Ecto neural progenitor cell (in vitro differentiated cells): ENCODE results near the gene EDNRB.
"Not testable (repeated sequence)": the region's sequence is repeated elsewhere in the genome, so short reads cannot be mapped to it uniquely, and the experiment has no call there.

Experiments used
- DNase-seq: peaks from one replicate; pipeline ENCODE4 v3.0.0-alpha.2; 2018; ENCODE audit warnings: low spot score

Gene EDNRB

DNA sequence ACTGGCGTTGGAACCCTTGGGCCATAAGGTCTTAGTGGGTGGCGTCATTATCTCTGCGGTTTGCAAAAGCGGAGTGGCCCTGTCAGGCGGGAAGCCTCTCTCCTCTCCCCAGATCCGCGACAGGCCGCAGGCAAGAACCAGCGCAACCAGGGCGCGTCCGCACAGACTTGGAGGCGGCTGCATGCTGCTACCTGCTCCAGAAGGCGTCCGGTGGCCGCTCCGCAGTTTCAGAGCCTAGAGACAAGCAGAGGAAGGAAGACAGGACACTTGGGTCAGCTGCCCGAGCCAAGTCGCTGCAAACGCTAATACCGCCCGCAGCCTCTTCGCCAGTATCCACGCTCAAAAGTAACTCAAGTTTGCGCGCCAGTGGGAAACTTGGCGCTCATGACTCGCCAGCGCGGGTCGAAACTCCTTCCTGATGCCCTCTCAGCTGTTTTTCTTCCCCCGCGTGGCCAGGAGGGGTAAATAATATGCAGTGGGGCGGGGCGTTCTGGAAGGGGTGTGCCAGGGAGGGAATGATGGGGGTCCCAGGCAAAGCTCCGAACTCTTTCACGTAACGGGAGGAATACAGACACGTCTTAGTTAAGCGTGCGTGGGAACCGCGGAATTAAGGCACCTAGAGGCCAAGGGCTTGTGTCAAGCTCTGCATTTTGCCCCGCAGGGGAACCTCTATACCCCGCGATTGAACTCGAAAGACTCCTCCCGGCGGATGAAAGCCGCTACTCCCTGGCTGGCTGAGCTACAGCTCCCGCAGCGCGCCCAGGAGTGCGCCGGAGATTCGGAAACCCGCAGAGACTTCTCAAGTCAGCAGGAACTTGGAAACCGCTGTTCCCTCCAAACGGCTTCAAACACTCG lies at the start of gene EDNRB:
EDNRB (minus strand) TSS at position 441 of the 855 bp plus-strand sequence; CDS start at position 183, 258 bp downstream.
- DNase-seq = peak; percentile 72

DNA sequence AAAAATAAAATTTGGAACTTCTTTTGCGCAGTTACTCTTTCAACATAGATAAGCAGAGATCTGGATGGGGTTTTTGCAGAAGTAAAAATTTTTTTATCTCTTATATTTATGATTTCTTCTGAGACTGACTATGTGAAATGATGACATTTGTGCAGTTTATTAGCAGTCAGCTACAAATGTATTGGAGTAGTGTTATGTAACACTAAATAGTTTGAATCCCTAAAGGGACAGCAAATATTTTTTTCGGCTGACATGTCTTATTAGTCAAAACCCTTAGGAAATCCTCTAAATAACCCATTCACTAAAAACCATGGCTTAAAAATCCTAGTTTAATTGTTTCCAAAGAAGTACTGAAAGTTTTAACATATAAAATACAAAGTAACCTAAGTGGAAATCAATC lies 48.0 kb upstream of the EDNRB start:
- no peak for DNase-seq

DNA sequence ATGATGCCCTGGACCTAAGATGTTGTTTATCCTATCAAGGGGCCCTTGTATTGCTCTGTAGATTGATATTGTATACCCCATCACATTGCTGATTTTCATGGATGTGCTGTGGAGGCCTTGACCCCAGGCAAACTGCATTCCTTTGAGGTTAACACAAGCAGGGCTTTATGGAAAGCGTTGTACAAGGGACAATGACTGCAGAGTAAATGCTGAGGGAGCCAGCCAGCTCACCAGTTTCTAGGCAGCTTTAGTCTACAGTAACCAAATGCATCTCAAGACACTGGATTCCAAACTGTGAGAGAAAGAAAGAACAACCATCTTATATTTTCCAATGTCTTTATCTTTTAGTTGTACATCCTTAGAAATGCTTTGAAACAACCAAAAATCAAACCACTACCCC lies 34.1 kb upstream of the EDNRB start:
- DNase-seq = no peak

DNA sequence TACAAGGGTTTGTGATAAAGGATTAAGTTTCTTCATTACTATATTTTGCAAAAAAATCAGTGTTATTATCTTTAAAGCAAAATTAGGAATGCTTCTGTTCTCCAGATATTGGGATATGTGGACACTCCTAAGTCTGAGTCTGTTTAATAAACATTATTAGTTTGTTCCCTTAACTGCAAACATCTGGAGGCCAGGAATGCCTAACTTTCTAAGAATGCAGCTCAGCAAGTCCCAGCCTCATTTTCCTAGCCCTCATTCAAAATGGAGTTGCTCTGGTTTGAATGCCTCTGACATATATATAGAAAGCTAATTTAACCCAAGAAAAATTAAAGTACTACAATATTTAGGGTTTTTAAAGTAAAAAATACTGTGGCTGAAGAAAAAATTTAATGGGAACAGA lies 33.6 kb upstream of the EDNRB start:
- DNase-seq = no peak

DNA sequence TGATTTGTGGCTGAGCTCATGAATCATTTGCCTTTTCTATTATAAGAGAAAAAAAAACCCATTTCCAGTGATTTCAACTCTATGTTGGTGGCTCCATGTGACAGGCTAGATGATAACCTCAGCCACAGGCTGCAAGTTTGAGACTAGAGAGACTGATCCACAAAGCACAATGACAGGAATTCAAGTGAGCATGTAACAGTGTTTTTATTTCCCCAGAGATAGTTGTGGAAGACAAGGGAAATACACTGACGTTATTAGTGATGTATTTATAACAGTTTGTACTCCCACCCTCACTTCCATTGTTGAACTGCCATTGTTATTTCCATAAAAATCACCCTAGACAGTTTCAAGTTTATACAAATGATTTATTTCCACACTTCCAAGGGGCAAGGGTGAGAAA lies 27.9 kb upstream of the EDNRB start:
- DNase-seq = no peak

DNA sequence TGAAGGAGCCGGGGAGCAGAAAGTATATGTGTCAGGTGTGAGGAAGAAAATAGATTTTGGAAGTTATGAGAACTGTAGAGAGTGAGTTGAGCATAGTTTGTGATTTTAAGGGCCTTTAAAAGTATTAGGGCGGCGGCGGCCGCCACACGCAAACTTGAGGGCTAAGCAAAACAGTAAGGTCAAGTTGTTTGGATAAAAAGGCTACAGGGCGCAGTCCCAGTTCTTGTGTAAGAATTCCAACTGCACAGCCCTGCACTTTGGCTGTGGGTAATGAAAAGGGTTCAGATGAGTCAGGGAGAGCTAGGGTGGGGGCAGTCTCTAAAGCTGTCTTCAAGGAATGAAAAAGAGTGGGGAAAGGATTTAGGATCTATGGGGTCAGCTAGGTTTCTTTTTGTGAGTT lies 16.4 kb upstream of the EDNRB start:
- not testable (repeated sequence) for DNase-seq

DNA sequence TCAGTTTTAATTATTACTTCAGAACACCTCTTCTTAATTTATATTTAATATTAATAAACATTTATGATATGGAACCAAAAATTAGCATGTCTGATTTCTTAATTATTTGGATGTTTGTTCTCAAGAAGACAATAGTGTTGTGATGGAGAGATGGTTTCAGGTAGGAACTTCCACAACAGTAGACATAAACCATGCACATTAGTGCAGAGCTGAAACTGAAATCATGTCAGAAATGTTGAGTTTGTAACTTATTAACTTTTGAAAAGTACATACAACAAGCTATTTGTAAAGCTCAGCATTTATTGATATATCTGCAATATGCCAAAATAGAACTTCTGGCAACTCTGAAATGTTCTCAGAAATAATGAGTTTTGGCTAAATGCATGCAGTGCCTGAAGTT lies 11.8 kb upstream of the EDNRB start:
- DNase-seq = no peak

DNA sequence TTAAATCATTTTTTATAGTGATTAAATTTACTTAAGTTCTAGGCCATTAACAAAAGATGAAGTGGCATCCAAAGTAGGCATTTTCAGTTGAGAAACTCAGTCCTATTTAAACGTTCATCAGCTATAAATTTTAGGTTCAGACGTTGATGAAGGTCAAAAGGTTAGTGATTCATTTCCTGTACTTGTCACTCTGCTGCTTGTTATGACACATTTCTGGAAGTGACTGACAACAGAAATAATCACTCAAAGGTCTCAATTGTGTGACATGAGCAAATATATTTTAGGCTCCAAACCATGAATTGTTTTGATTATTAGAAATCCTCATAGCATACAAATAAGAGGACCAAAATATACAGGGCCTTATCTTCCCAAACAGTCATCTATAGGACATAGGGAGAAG lies 10.3 kb upstream of the EDNRB start:
- DNase-seq = no peak

DNA sequence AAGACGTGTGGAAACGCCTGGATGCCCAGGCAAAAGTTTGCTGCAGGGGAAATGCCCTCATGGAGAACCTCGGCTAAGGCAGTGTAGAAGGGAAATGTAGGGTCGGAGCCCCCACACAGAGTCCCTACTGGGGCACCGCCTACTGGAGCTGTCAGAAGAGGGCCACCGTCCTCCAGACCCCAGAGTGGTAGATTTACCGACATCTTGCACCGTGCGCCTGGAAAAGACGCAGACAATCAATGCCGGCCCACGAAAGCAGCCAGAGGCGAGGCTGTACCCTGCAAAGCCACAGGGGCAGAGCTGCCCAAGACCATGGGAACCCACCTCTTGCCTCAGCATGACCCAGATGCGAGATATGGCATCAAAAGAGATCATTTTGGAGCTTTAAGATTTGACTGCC lies 7.0 kb upstream of the EDNRB start:
- DNase-seq = no peak

DNA sequence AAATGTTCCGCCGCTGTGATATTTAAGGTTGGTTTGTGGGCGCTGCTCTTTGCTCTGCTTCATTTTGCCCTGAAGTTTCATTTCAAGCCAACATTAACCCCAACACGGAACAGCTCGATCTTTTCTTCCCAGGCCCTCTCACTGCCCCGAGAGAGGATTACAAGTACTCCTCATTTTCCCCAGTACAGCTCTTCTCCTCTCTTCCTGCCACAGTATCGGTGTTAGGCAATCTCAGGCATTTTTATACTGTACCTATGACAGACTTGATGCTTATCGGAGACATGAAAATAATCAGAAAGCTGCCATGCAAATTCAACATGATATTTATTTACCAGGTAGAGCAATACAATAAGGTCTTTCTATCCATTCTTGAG lies 1.3 kb upstream of the EDNRB start:
- DNase-seq = no peak

DNA sequence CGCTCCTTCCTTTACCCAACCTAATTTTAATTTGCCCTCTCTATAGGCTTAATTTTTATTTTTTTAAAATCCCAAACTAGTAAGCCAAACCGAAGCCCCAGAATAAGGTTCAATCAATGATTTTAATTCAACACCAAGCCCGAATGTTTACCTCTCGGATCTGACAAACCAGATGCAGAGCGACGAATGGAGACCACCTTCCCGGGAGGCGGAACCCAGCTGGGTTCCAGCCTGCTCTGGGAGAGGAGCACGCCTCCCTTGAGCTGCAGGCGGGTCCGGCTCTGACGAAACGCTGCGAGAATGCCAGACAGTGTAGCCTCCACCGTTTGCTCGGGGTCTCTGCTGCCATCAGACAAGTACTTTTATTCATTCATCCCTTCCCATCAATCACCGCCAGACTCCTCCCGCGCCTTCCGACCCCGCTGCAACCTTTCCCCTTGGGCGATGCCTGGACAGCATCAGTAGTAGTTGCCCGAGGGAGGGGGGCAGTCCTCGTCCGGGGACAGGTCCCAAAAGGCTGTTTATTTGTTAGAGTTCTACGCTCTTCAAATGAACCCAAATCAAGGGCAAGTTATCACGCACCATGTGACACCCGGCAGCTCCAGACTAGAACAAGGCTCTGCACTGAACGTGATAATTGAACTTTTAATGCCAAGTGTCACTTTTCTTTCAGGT lies 752 bp upstream of the EDNRB start:
- DNase-seq = peak; percentile 77

DNA sequence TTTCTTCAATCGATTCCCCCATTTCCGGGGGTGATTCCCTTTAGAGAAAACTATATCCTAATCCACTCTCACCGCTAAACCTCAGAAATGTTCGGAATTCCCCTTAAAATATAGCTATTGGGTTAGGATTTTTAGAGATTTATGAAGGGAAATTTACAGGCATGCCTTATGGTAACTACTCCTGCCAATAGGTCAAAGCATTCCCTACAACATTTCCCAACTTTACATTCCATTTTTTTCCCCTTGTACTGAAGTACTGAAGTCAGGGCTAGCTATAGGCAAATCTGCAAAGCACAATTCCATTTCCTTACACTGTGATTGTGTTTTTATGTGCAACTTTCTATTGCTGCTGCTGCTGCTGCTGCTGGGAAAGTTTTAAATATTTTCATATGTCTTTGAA lies 2.1 kb downstream of the EDNRB start:
- no peak for DNase-seq

DNA sequence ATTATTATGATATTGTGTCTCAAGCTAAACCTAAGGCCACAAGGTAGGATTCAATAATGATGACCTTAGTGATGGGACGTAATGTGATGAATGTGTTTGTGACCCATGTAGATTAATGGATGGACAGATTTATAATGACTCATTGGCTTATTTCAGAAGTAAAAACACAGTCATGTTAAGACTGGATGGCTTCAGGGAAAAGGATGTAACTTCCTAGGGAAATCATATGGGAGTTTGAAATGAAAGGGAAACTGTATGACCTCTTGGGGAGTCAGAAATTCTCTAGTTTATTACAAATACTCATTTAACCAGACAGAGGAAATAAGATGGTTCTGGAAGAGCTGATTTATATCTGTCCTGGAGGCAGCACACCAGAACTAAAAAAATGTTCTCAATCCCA lies 2.9 kb downstream of the EDNRB start:
- DNase-seq = no peak

DNA sequence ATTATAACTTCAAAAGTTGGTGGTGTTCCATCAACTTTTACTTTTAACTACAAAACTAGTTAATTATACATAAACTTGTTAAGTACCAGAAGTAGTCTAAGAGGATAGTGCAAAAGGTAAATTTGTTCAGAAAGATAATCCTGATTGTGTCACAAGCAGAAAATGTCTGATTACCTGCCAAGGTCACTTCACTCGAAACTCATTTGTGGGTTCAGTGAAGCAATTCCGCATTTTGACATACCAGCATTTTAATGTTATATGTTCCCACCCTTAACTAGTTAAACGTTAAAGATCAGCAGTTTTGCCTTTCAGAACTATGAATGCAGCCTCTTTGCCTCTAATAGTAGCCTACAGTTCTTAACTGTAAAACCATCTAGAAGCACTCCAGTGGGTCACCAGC lies 5.6 kb downstream of the EDNRB start:
- no peak for DNase-seq

DNA sequence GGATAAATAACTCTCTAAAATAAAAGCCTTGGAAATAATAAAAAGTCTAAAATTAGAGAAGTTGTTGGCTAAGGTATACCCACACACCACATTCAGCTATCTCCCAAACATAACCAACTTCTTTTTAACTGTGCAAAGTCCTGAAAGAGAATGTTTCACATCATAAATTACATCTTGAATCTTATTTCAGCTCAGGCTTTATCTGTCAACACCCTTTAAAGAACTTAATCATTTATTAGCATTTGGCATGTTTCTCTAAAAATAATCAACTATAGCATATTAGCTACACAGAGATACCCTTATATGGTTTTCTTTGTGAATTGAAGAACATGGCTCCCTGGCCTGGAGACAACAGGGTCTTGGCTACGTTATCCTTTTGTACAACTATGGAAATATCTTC lies 6.9 kb downstream of the EDNRB start:
- DNase-seq = no peak

DNA sequence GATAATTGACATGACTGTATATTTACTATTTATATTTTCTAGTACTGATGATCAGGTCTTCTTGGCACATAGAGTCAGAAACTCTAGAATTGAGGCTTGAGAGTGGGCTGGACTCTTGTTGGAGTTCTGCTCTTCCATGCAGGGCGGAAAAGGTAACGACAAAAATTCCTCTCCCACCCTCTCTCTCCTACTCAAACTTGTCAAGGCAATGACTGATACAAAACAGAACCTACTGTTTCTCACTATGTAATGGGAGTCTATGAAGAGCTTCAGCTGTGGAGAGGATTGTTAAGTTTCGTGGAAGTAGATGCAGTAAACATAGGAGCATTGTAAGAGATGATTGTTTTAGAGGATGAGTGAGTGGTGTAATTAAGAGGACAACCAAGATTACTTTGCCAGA lies 8.8 kb downstream of the EDNRB start:
- no peak for DNase-seq

DNA sequence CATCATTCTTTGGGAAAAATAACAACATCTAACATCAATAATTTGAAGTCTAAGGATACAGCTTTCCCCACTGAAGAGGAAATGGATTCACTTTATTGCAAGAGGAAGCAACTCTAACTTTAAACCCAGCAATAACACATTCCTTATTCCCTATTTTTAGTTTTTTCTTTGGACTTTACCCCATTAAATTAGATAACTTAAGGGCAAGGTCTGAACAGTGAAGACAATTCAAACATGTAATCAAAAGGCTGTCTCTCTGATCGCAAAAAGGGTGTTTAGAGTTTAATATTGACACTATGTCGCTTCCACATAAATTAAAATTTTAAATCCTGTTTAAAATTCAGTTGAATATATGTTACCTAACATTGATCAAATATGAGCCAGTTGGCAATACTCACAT lies 10.1 kb downstream of the EDNRB start:
- DNase-seq = no peak

DNA sequence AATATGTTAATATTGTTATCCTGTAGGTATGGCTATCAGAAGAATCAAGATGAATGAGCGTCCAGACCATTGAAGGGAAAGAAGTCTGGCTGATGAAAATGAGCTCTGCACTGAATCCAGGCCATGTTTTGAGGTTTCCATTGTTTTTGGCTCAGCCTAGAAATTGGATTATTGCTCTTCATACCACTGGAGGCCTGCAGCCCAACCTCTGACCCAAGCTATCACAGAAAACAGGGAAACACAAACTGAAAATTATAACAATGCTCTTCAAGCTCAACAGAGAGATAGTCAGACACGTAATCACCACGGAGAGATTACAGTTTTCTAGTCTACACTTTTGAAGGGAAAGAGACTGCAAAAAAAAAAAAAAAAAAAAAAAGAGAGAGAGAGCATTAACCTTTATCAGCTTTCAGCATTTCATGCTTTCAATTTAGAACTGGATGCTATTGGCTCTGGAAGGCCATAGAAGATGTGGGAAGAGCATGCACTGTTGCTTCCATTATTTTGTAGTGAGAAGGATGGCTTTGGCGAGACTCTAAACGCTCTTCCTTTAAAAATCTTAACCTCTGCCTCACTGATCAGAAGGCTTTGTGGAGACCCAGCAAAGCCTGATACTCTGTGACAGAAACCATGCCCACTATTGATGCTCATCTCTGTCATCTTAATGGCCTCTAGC lies 10.8 kb downstream of the EDNRB start:
- DNase-seq = no peak

DNA sequence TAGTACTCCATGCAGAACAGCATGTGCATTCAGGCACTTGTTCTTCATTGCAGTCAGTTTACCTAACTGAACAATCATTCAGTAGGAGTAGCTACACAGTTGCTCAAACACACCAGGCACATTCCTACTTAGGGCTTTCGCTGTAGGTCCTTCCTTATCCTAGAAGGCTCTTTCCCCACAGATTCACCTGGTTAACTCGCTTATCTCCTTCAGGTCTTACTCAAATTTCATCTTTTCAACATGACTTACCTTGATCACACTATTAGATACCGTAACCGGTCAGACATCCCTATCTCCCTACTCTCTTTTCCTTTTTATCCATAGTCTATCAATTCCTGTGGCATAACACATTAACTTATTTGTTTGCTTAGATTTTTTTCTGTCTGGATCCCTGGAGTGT lies 14.6 kb downstream of the EDNRB start:
- DNase-seq = no peak

DNA sequence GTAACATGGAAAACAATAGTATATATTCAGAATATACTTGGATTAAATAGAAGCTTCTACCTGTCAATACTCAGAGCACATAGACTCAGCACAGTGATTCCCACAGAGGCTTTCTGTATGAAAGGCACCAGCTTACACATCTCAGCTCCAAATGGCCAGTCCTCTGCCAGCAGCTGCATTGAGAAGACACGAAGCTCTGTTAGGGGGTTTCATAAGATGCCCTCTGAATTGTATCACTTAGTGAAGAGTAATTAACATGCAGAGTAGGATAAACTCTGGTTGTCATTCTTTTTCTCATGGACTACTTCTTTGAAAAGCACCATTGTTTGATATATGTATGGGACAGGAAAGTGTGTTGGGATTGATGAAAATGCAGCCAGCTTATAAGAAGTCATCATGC lies 15.2 kb downstream of the EDNRB start:
- no peak for DNase-seq

DNA sequence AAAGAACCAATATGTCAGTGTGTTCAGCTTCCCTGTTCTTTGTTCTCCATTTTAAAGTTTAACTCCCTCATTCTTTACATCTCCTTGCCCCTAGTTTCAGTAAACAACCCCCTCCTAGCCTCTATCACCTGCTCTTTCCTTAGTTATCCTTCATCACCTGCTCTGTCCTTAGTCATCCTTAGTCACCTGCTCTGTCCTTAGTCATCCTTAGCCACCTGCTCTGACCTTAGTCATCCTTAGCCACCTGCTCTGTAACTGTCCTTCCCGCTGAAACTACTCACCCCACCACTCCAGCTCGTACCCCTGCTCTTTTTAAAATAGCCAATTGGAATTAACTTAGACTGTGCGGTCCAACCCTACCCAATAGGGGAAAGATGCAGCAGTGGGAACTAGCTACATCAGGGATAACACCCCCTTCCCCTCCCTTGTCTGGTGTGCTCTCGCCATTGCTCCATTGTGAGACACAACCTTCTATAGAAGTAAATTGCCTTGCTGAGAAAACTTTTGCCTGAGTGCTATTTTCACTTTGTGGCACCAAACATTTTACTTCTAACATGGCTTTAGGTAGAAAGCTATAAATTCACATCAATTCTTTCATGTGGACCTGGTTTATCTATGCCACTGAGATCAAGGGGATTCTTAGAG lies 16.2 kb downstream of the EDNRB start:
- DNase-seq = no peak

DNA sequence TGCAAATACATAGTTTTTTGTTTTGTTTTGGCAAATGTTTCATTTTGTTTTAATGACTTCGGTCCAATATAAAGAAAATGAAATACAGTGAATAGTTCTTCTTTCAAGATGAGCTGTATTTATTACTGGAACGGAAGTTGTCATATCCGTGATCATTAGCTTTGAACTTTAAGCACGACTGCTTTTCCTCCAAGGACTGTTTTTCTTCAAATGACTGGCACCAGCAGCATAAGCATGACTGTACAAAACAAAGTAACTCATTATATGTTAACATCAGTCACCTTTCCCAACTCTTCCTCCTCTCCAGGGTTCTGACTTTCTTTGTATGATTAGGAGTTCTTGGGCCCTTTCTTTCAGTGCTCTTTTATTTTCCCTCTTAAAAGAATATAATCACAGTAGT lies 20.5 kb downstream of the EDNRB start:
- no peak for DNase-seq

DNA sequence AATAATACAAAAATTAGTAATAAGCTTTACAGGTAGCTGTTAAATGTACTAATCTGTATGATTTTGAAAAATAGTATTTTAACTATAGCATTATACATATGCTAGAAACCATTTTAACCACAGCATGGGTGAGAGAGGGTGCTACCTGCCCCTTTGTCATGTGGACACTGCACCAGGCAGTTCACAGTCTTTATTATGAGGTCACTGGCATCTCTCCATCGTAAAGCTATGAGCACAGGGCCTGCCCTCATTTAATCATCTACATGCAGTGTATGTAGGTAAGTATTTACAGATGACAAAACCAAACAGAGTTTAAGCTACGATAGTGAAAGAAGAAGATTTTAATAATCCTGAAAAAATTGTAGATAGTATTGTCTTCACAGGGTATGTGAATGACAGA lies 21.7 kb downstream of the EDNRB start:
- DNase-seq = no peak
